Naive thymus-derived CD8-positive, alpha-beta T cell (primary cell): ENCODE measurements around the gene CHIC2. TPM values are rescaled to one million over a fixed set of nuclear protein-coding genes. Genes with fewer than 3 reads are reported as not detected.
"Not testable (repeated sequence)": the region's sequence is repeated elsewhere in the genome, so short reads cannot be mapped to it uniquely, and the experiment has no call there.

Source experiments
- ATAC-seq, 2 donors: fragments of 150-1000 bp; cut with Tn5 transposase in 1 of 2; sonication (Bioruptor Pico), chemical (Tn5 transposase) in 1 of 2; 1 replicate in 1 of 2; 2 replicates in 1 of 2; pipeline ENCODE4 v1.10.0; 2021; ENCODE audit warnings: mild to moderate bottlenecking in 2 of 2, moderate library complexity in 2 of 2
- POLR2A ChIA-PET: fragments of 350-600 bp; sonication (Branson Sonifier 250); formaldehyde crosslinking; loops from one replicate; lab custom pipeline; 2021; ENCODE audit warnings: antibody characterized with exemption; lab: Charles Lee
- DNase-seq, 10 donors: peaks; one replicate each; pipeline versions ENCODE4 v3.0.0 to v3.0.0-alpha.2; 2020 to 2022
- H3K27ac Mint-ChIP-seq, 10 donors: one replicate each; pipeline ENCODE4 v1.8.0; 2020 to 2022; ENCODE audit warnings: mild to moderate bottlenecking in 10 of 10, mixed read lengths in 10 of 10, moderate library complexity in 4 of 10, inconsistent platforms in 1 of 10
- H3K27me3 Mint-ChIP-seq, 5 donors: one replicate each; pipeline ENCODE4 v1.8.0; 2021 to 2022; ENCODE audit warnings: mixed read lengths in 5 of 5
- H3K36me3 Mint-ChIP-seq, 3 donors: one replicate each; pipeline ENCODE4 v1.8.0; 2020 to 2022; ENCODE audit warnings: mixed read lengths in 3 of 3, mild to moderate bottlenecking in 2 of 3, inconsistent platforms in 1 of 3
- H3K4me1 Mint-ChIP-seq, 4 donors: one replicate each; pipeline ENCODE4 v1.8.0; 2021 to 2022; ENCODE audit warnings: mixed read lengths in 4 of 4
- H3K4me3 Mint-ChIP-seq, 10 donors: one replicate each; pipeline ENCODE4 v1.8.0; 2020 to 2022; ENCODE audit warnings: mild to moderate bottlenecking in 10 of 10, mixed read lengths in 10 of 10, moderate library complexity in 6 of 10, inconsistent platforms in 1 of 10
- H3K9me3 Mint-ChIP-seq, 9 donors: one replicate each; pipeline ENCODE4 v1.8.0; 2020 to 2022; ENCODE audit warnings: mixed read lengths in 9 of 9, mild to moderate bottlenecking in 3 of 9, inconsistent platforms in 1 of 9, moderate library complexity in 1 of 9
- polyA plus RNA-seq, 3 donors: library from polyadenylated mRNA; unstranded; fragments of 300-500 nt; fragmentation: Illumina TruSeq; gene quantifications; one replicate each; pipeline ENCODE4 v1.2.3, GENCODE V29; 2021
- total RNA-seq, 8 experiments: library from RNA in 2 of 8; stranded (reverse) in 2 of 8; gene quantifications; one replicate each; pipeline ENCODE4 v1.2.3 and lab custom pipeline; 2021 to 2026

The CHIC2 gene
- total and polyA plus RNA-seq, 5 experiments from 2014 or later, result 49.4 to 70.5 (median 51.7) TPM

- Mint-ChIP-seq H3K4me1 (peaks cover 36 to 75% (median 67%) of the 10 kb centered on the region in 4 donors), H3K4me3 (peak overlapping the region in 1 of 10 donors; percentile 51), H3K36me3 (peaks cover 0 to 26% (median 2%) of the 10 kb centered on the region in 3 donors)
- not testable (repeated sequence) for H3K27ac Mint-ChIP-seq, H3K27me3 Mint-ChIP-seq, DNase-seq, H3K9me3 Mint-ChIP-seq, ATAC-seq
- POLR2A ChIA-PET, result interaction anchor here (0.6 to 0.7 kb wide), 3 partner anchors 17 to 1499 kb away, joined by 3 to 5 read pairs (median 4); no protein-coding TSS in a partner anchor
Measured at GRCh38 chr4:54053322-54053721, 11.1 kb downstream of the CHIC2 start.

GRCh38 chr4:54050214-54050904 is 14.0 kb downstream of the CHIC2 start:
- H3K36me3 Mint-ChIP-seq, result peaks cover 0 to 42% (median 7%) of the 10 kb centered on the region in 3 donors
- H3K4me1 Mint-ChIP-seq, result peaks cover 23 to 56% (median 42%) of the 10 kb centered on the region in 4 donors
- DNase-seq (no peak), ATAC-seq (no peak)
- H3K27me3 Mint-ChIP-seq, result no peaks in the 10 kb centered on the region
- H3K27ac Mint-ChIP-seq, result peak overlapping the region in 4 of 10 donors; percentile 2 to 76 (median 51)
- peaks cover 0 to 2% (median 0%) of the 10 kb centered on the region in 9 donors for H3K9me3 Mint-ChIP-seq
- POLR2A ChIA-PET, result no interaction called here
- H3K4me3 Mint-ChIP-seq, result peak overlapping the region in 2 of 10 donors; percentile 3 to 27

GRCh38 chr4:54043630-54044029 is 20.8 kb downstream of the CHIC2 start:
- Mint-ChIP-seq H3K4me1 (peaks cover 5 to 42% (median 32%) of the 10 kb centered on the region in 4 donors), H3K36me3 (peaks cover 6 to 71% (median 30%) of the 10 kb centered on the region in 3 donors), H3K9me3 (peaks cover 0 to 14% (median 5%) of the 10 kb centered on the region in 9 donors)
- H3K27ac Mint-ChIP-seq, DNase-seq, H3K4me3 Mint-ChIP-seq, ATAC-seq, H3K27me3 Mint-ChIP-seq, POLR2A ChIA-PET: not testable (repeated sequence)

GRCh38 chr4:54041933-54042332 is 22.5 kb downstream of the CHIC2 start:
- POLR2A ChIA-PET, result no interaction called here
- Mint-ChIP-seq H3K27me3 (no peaks in the 10 kb centered on the region), H3K4me1 (peaks cover 7 to 49% (median 36%) of the 10 kb centered on the region in 4 donors), H3K4me3 (peak overlapping the region in 5 of 10 donors; percentile 24 to 50 (median 27)), H3K36me3 (peaks cover 6 to 73% (median 26%) of the 10 kb centered on the region in 3 donors), H3K27ac (peak overlapping the region in 2 of 10 donors; percentile 2 to 11), H3K9me3 (peaks cover 0 to 14% (median 5%) of the 10 kb centered on the region in 9 donors)
- no peak for DNase-seq
- no peak for ATAC-seq

- peak; percentile 93 to 94 for ATAC-seq
- POLR2A ChIA-PET, result no interaction called here
- peak overlapping the region in 2 of 10 donors; percentile 4 to 74 for H3K27ac Mint-ChIP-seq
Measured at GRCh38 chr4:54041100-54041499, 23.3 kb downstream of the CHIC2 start.

GRCh38 chr4:54038056-54038455 is 26.3 kb downstream of the CHIC2 start:
- Mint-ChIP-seq H3K4me1 (peaks cover 17 to 50% (median 46%) of the 10 kb centered on the region in 4 donors), H3K36me3 (peaks cover 11 to 78% (median 21%) of the 10 kb centered on the region in 3 donors), H3K27ac (peak overlapping the region in 1 of 10 donors; percentile 71), H3K9me3 (peaks cover 0 to 2% (median 0%) of the 10 kb centered on the region in 9 donors), H3K4me3 (no peak overlapping the region), H3K27me3 (no peaks in the 10 kb centered on the region)
- POLR2A ChIA-PET, result no interaction called here
- DNase-seq (no peak), ATAC-seq (no peak)

More at GRCh38 chr4:54041100-54041499, 23.3 kb downstream of the CHIC2 start:
- Mint-ChIP-seq H3K4me1 (peaks cover 9 to 45% (median 42%) of the 10 kb centered on the region in 4 donors), H3K36me3 (peaks cover 10 to 73% (median 30%) of the 10 kb centered on the region in 3 donors), H3K9me3 (peaks cover 0 to 14% (median 5%) of the 10 kb centered on the region in 9 donors), H3K27me3 (no peaks in the 10 kb centered on the region), H3K4me3 (peak overlapping the region in 9 of 10 donors; percentile 6 to 70 (median 29))
- DNase-seq, result peak in 3 of 10 donors; percentile 9 to 59 (median 53)

- peak overlapping the region in 2 of 10 donors; percentile 15 to 80 for H3K27ac Mint-ChIP-seq
- POLR2A ChIA-PET, result interaction anchor here (0.6 kb wide), 1 partner anchor 17 kb away, joined by 3 read pairs; no protein-coding TSS in a partner anchor
- H3K4me1 Mint-ChIP-seq, result peaks cover 15 to 50% (median 42%) of the 10 kb centered on the region in 4 donors
- no peak overlapping the region for H3K4me3 Mint-ChIP-seq
- H3K9me3 Mint-ChIP-seq, result no peaks in the 10 kb centered on the region
- no peak for DNase-seq
- no peak for ATAC-seq
- H3K27me3 Mint-ChIP-seq, result no peaks in the 10 kb centered on the region
- peaks cover 11 to 77% (median 22%) of the 10 kb centered on the region in 3 donors for H3K36me3 Mint-ChIP-seq
Measured at GRCh38 chr4:54036184-54036583, 28.2 kb downstream of the CHIC2 start.

- H3K4me3 Mint-ChIP-seq, result peak overlapping the region in 4 of 10 donors; percentile 11 to 53 (median 43)
- ATAC-seq, result no peak
- no peaks in the 10 kb centered on the region for H3K9me3 Mint-ChIP-seq
- H3K27me3 Mint-ChIP-seq, result no peaks in the 10 kb centered on the region
- peaks cover 15 to 46% (median 41%) of the 10 kb centered on the region in 4 donors for H3K4me1 Mint-ChIP-seq
- peaks cover 5 to 59% (median 18%) of the 10 kb centered on the region in 3 donors for H3K36me3 Mint-ChIP-seq
- peak overlapping the region in 8 of 10 donors; percentile 6 to 57 (median 29) for H3K27ac Mint-ChIP-seq
- POLR2A ChIA-PET, result no interaction called here
- no peak for DNase-seq
Measured at GRCh38 chr4:54032558-54033135, 31.8 kb downstream of the CHIC2 start.

- H3K4me1 Mint-ChIP-seq, result peaks cover 8 to 32% (median 22%) of the 10 kb centered on the region in 4 donors
- peaks cover 0 to 19% (median 5%) of the 10 kb centered on the region in 3 donors for H3K36me3 Mint-ChIP-seq
- POLR2A ChIA-PET, result no interaction called here
- no peak overlapping the region for H3K27ac Mint-ChIP-seq
- H3K27me3 Mint-ChIP-seq, result no peaks in the 10 kb centered on the region
- H3K9me3 Mint-ChIP-seq, result no peaks in the 10 kb centered on the region
- ATAC-seq (no peak), DNase-seq (no peak)
- H3K4me3 Mint-ChIP-seq, result no peak overlapping the region
Measured at GRCh38 chr4:54027311-54027710, 37.1 kb downstream of the CHIC2 start.

- DNase-seq, result no peak
- Mint-ChIP-seq H3K27ac (no peak overlapping the region), H3K9me3 (no peaks in the 10 kb centered on the region), H3K4me1 (peaks cover 8 to 29% (median 20%) of the 10 kb centered on the region in 4 donors), H3K36me3 (peaks cover 0 to 13% (median 5%) of the 10 kb centered on the region in 3 donors), H3K4me3 (no peak overlapping the region), H3K27me3 (no peaks in the 10 kb centered on the region)
- ATAC-seq, result no peak
- POLR2A ChIA-PET, result no interaction called here
Measured at GRCh38 chr4:54025582-54025981, 38.8 kb downstream of the CHIC2 start.

- DNase-seq, ATAC-seq, H3K27ac Mint-ChIP-seq, H3K36me3 Mint-ChIP-seq, H3K9me3 Mint-ChIP-seq, H3K27me3 Mint-ChIP-seq, H3K4me3 Mint-ChIP-seq, POLR2A ChIA-PET: not testable (repeated sequence)
- peaks cover 5 to 23% (median 12%) of the 10 kb centered on the region in 4 donors for H3K4me1 Mint-ChIP-seq
Measured at GRCh38 chr4:54023019-54023418, 41.4 kb downstream of the CHIC2 start.

GRCh38 chr4:54017974-54018373 is 46.4 kb downstream of the CHIC2 start:
- no peak for DNase-seq
- Mint-ChIP-seq H3K36me3 (peaks cover 0 to 25% (median 4%) of the 10 kb centered on the region in 3 donors), H3K27me3 (no peaks in the 10 kb centered on the region), H3K4me3 (no peak overlapping the region), H3K4me1 (peaks cover 5 to 17% (median 8%) of the 10 kb centered on the region in 4 donors), H3K9me3 (no peaks in the 10 kb centered on the region), H3K27ac (no peak overlapping the region)
- no peak for ATAC-seq
- POLR2A ChIA-PET, result no interaction called here
